NCI-H510A (cell line): ENCODE measurements around the gene UNC79.
"Not testable (repeated sequence)": the region's sequence is repeated elsewhere in the genome, so short reads cannot be mapped to it uniquely, and the experiment has no call there.

ENCODE experiments used
- DNase-seq: peaks from one replicate; lab custom pipeline; 2025; lab: John Stamatoyannopoulos, UW

UNC79 gene

GRCh38 chr14:93493622-93494021 lies 62.9 kb downstream of the UNC79 start:
- DNase-seq = not testable (repeated sequence)

- DNase-seq = no peak
Observed at GRCh38 chr14:93496856-93497741, 66.4 kb downstream of the UNC79 start.

DNA sequence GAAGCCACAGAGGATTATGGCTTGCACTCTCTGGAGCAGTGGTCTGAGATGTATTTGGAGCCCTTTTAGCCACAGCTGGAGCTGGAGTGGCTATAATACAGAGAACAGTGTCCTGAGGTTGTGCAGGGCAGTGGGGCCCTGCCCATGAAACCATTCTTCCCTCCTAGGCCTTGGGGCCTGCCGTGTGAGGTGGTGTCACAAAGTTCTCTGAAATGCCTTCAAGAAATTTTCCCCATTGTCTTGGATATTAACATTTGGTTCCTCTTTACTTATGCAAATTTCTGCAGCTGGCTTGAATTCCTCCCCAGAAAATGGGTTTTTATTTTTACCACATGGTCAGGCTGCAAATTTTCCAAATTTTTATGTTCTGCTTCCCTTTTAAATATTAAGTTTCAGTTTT lies 79.3 kb downstream of the UNC79 start:
- no peak for DNase-seq

DNA sequence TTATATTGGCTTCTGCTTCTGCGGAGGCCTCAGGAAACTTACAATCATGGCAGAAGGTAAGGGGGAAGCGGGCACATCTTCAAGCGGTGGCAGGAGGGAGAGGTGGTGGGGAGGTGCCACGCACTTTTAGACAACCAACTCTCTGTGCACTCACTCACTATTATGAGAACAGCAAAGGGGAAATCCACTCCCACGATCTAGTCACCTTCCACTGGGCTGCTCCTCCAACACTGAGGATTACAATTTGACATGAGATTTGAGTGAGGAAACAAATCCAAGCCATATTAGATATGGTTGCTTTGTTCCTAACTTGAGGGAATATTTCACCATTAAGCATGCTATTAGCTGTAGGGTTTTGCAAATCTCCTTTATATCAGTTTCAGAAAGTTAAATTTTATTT lies 80.3 kb downstream of the UNC79 start:
- DNase-seq = no peak

DNA sequence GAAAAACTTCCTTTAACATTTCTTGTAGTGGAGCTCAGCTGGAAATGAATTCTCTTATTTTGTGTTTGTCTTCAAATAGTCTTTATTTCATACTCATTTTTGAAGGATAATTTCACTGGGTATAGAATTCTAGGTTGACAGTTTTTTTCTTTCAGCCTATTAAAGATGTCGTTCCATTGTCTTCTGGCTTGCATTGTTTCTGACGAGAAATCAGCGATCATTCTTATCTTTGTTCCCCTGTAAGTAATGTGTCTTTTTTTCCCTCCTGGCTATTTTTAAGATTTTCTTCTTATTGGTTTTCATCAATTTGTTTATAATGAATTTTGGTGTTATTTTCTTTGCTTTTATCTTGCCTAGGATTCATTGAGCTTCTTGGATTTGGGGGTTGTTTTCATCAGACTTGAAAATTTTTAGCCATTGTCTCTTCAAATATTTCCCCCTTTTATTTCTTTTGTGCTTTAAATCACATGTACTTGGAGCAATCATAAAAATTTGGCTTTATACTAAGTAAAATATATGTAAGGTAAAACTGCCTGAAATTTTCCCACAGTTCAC lies 89.4 kb downstream of the UNC79 start:
- no peak for DNase-seq

DNA sequence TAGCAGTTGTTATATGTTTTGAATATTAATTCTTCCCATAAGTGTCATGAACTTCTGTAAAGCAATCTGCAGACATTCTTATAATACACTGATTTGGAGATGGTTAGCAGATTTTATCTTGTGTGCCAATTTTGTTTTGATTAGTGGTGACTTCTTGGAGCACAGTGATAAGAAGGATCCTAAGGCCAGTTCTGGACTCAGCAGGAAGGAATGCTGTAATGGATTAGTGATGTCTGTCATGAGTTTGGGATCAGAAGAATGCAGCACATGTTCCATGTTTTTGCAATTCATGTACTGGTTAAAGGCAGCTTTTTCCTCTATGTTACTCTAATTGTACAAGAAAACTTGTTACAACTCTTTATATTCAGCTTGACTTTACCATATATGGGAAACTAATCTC lies 91.5 kb downstream of the UNC79 start:
- no peak for DNase-seq

GRCh38 chr14:93525216-93525615 lies 94.5 kb downstream of the UNC79 start:
- DNase-seq = not testable (repeated sequence)

GRCh38 chr14:93525696-93526451 lies 95.1 kb downstream of the UNC79 start:
- DNase-seq = no peak

DNA sequence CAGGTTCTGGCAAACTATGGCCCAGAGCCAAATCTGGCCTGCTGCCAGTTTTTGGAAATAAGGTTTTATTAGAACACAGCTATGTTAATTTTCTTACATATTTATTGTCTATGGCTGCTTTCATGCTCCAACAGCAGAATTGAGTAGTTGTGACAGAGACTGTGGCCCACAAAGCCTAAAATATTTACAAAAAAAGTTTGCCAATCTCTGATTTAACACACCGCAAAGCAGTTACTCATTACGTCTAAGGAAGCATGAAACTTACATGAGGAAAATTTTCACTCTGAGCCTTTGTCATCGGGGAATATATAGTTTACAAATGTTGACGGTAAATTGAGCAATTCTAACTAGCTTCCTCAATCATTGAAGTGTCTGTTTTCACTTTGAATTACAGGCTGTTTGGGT lies 96.5 kb downstream of the UNC79 start:
- no peak for DNase-seq

DNA sequence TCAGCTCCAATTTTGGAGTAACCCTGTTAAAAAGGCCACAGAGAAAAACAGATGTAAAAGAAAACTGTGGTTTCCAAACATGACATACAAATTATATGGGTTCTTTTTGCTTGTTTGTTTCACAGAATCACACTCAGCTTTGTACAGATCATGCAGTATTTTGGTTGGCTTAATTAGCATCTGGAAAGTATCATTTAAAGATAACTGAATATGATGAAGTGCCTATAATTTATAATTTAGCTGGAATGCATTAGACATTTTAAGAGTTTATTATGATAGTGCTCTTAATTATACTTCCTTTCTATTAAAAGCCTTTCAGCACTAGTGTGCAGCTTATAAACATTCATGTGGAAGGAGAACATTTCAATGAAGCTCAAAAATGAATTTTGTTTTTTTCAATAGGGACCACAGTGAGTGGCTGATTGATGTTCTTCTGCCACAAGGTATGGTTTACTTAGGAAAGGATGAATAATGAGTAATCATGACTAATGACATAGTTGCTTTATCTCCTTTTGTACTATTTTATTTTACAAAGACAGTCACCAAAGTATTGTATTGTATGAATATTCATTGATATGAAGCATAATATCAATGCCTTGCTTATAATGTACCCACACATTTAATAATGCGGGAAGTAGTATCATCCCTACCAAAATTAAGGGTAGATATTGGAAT lies 98.3 kb downstream of the UNC79 start:
- DNase-seq = no peak

- DNase-seq = no peak
Observed at GRCh38 chr14:93531644-93532043, 100.9 kb downstream of the UNC79 start.

- DNase-seq = no peak
Observed at GRCh38 chr14:93532541-93532940, 101.8 kb downstream of the UNC79 start.

DNA sequence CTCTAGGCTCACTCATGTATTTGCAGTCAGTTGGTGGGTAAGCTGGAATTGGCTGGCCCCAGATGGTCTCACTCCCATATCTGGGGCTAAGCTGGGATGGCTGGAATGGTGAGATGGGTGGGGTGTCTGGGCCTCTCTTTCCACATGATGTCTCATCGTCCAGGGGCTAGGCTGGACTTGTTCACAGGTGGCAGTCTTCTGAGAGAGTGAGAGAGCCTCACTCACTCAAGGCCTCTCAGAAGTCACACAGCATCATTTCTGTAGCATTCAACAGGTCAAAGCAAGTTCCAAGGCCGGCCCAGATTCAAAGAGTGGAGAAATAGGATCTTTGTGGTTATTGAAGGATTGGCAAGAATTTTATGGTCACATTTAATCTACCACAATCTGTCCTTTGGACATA lies 102.7 kb downstream of the UNC79 start:
- DNase-seq = no peak

- DNase-seq = no peak
Observed at GRCh38 chr14:93533842-93534241, 103.1 kb downstream of the UNC79 start.

DNA sequence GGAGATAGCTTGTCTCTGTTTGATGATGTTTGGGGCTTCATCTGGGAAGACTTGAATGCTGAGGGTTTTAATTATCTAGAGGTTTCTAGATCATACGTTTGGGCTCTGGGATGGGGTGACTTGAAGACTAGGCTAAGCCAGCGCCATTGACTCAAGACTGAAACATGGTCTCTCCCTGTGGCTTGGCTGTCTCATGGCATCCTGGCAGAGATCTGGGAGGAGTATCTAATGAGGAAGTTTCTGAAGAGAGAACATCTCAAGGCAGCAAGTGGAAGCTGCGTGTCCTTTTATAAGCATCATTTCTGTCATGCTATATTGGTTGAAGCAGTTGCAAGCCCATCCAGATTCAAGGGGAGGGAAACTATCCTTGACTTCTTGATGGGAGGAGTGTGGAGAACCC lies 104.8 kb downstream of the UNC79 start:
- DNase-seq = no peak

DNA sequence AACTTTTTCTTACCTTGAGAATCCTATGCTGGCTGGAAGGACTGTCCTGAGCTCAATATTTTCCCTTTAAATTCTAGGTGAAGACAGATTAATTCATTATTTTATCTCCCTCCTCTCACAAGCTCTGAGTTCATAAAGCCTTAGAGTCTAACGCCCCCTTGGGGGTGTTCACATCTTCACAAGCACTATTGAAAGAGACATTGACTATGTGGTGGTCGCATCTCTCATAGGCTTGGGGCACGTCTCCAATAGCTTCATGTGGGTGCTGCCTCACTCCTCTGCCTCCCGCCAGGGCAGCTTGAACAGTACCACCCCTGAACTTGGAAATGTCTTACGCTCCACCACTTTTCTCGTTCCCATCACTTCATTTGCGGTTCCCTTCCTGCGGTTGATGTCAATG lies 106.2 kb downstream of the UNC79 start:
- DNase-seq = no peak

- no peak for DNase-seq
Observed at GRCh38 chr14:93537951-93538350, 107.2 kb downstream of the UNC79 start.

GRCh38 chr14:93538413-93538812 lies 107.7 kb downstream of the UNC79 start:
- DNase-seq = no peak

DNA sequence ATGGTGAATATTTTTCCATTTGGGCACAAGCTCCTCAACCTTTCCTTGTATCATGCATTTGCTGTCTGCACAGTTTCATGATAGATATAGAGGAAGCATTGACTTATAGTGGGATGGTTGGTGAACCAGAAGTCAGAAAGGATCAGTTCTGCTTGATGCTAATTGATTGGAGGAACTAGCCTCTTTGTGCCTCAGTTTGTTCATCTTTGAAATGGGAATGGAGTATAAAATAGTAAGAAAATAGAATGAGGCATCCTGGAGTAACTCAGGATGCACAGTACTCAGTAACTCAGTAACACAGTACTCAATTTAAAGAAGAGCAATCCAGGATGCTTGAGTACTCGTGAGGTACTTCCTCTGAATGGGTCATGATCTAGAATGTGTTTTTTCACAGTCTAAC lies 109.5 kb downstream of the UNC79 start:
- DNase-seq = no peak

DNA sequence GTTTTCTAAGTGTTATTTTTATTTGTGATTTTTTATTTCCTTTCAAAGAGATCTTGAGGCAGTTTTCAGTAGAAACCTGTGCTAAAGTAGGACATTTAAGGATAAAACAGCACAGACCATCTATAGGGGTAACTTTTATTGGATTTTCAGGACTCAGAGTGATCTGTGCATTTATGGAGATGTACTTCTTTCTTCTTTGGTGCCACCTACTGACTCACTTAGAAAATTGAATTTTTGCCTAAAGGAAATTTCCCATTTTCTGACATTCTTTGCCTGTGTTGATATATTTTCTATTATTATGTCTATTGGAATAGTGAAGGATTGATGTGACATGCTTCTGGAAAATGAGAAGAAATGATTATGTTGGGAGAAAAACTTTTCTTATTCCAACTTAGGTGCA lies 113.0 kb downstream of the UNC79 start:
- DNase-seq = no peak

- DNase-seq = no peak
Observed at GRCh38 chr14:93544212-93544611, 113.5 kb downstream of the UNC79 start.

- DNase-seq = no peak
Observed at GRCh38 chr14:93546642-93547041, 115.9 kb downstream of the UNC79 start.
